ENCODE data around the gene ANGPTL3.

Gene ANGPTL3

DNA sequence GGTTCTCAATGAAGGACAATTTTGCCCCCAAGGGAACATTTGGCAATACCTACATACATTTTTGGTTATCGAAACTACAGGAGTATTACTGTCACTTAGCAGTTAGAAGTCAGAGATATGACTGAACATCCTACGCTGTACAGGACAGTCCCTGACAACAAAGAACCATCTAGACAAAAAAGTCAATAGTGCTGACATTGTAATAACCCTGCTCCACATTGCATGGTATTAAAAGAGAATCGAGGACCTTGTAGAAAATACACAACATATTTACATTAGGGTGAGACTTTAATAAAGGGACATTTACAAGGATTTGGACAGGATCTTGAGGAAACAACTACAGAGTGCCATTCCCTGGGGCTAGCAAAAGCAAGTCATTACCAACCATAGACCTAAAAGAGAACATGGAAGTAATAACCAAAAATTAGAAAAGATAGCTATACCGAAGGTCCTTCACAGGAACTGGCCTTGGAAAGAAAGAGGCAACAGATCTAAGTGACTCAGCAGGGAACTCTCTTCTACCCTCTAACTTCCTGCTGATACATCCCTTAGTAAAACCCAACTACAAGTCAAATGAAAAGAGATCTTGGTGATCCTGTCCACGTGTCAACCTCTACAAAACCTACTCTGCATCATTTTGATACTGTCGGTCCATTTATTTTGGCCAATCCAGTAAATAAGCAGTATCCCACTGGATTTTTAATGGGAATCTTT lies 40.2 kb downstream of the ANGPTL3 start:
- TF ChIP-seq, protein P1, sequence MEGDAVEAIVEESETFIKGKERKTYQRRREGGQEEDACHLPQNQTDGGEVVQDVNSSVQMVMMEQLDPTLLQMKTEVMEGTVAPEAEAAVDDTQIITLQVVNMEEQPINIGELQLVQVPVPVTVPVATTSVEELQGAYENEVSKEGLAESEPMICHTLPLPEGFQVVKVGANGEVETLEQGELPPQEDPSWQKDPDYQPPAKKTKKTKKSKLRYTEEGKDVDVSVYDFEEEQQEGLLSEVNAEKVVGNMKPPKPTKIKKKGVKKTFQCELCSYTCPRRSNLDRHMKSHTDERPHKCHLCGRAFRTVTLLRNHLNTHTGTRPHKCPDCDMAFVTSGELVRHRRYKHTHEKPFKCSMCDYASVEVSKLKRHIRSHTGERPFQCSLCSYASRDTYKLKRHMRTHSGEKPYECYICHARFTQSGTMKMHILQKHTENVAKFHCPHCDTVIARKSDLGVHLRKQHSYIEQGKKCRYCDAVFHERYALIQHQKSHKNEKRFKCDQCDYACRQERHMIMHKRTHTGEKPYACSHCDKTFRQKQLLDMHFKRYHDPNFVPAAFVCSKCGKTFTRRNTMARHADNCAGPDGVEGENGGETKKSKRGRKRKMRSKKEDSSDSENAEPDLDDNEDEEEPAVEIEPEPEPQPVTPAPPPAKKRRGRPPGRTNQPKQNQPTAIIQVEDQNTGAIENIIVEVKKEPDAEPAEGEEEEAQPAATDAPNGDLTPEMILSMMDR (IDR thresholded peaks at IDR 0.05; ENCODE audit: extremely low read depth, missing control alignments) = no peak
- no peak for DNase-seq (ENCODE audit: low spot score)

DNA sequence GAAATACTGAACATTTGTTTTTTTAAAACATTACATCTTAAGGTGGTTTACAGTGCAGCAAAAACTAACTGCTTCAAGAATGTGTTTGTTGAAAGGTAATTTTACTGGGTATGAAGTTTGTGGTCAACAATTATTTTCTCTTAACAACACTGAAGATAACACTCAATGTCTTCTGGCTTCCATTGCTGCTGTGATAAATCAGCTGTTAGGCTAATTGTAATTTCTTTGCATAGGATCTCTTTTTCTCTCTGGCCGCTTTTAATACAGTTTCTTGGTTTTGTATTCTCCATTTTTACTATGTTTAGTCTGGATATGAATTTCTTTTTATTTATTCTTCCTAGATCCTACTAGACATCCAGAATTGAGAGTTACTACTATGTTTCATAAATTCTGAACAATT lies 46.0 kb downstream of the ANGPTL3 start:
- TF ChIP-seq, protein P1 (IDR thresholded peaks at IDR 0.05; ENCODE audit: extremely low read depth, missing control alignments) = no peak
- no peak for DNase-seq (ENCODE audit: low spot score)

DNA sequence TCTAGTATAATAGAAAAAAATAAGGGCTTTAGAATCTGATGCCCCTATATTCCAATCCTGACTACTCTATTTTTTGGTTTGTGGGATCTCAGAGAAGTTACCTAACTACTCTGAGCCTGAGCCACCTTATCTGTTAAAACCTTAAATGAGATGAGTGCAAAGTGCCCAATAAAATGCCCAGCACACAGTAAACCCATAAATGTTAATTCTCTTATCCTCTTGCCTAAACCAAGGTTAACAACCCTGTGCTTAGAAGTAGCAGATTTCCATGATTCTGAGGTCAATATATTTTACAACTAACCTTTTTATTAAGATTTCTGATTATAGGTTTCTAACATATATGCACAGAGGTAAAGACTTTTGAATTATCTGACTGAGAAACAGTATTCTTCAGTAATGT lies 55.1 kb downstream of the ANGPTL3 start:
- TF ChIP-seq, protein P1 (IDR thresholded peaks at IDR 0.05; ENCODE audit: extremely low read depth, missing control alignments) = no peak
- no peak for DNase-seq (ENCODE audit: low spot score)

DNA sequence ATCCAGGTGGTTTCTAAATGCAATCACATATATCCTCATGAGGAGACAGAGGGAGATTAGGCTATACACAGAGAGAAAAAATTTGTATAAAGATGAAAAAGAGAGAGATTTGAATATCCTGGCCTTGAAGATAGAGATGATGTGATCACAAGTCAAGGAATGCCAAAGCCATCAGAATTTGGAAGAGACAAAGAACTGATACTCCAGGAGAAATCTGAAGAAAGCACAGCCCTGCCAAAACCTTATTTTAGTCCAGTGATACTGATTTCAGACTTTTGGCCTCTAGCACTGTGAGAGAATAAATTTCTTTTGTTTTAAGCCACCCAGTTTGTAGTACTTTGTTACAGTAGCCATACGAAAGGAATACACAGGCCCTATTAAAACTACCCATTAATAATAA lies 57.4 kb downstream of the ANGPTL3 start:
- TF ChIP-seq, protein P1 (IDR thresholded peaks at IDR 0.05; ENCODE audit: extremely low read depth, missing control alignments) = no peak
- no peak for DNase-seq (ENCODE audit: low spot score)

All from GM20000 (cell line).